Heart left ventricle (tissue), 16 donors: Measurements from ENCODE around the gene RAB17. TPM values are rescaled to one million over a fixed set of nuclear protein-coding genes. Genes with fewer than 3 reads are reported as not detected.

ENCODE experiments used
- ATAC-seq, 4 donors: fragments of 200-7000 bp; cut with Tn5 transposase; one replicate each; pipeline ENCODE4 v1.9.1; 2020 to 2022; ENCODE audit warnings: moderate library complexity in 4 of 4, mild to moderate bottlenecking in 3 of 4, moderate number of reproducible peaks in 1 of 4
- DNase-seq, 5 donors: peaks; one replicate each; pipeline ENCODE4 v3.0.0-alpha.2; 2020
- H3K27ac ChIP-seq, 12 donors: fragments of 200-600 bp; sonication (generic) in 4 of 12; one replicate each; pipeline versions ENCODE4 v1.5.0 to v1.8.0; 2016 to 2022; ENCODE audit warnings: mild to moderate bottlenecking in 2 of 12
- H3K27me3 ChIP-seq, 9 donors: fragments of 200-600 bp; sonication (generic) in 2 of 9; one replicate each; pipeline versions ENCODE4 v1.5.1 to v1.8.0; 2016 to 2022; ENCODE audit warnings: mild to moderate bottlenecking in 3 of 9
- H3K36me3 ChIP-seq, 9 donors: fragments of 200-600 bp; sonication (generic) in 2 of 9; one replicate each; pipeline versions ENCODE4 v1.5.0 to v1.8.0; 2018 to 2022; ENCODE audit warnings: mild to moderate bottlenecking in 2 of 9
- H3K4me1 ChIP-seq, 12 donors: fragments of 200-600 bp; sonication (generic) in 4 of 12; one replicate each; pipeline versions ENCODE4 v1.5.0 to v1.8.0; 2016 to 2022; ENCODE audit warnings: mild to moderate bottlenecking in 3 of 12
- H3K4me3 ChIP-seq, 12 donors: fragments of 200-600 bp; sonication (generic) in 4 of 12; one replicate each; pipeline versions ENCODE4 v1.5.0 to v1.8.0; 2017 to 2022; ENCODE audit warnings: mild to moderate bottlenecking in 9 of 12, moderate library complexity in 4 of 12
- H3K9me3 ChIP-seq, 12 donors: fragments of 200-600 bp; sonication (generic) in 4 of 12; one replicate each; pipeline versions ENCODE4 v1.5.0 to v1.8.0; 2016 to 2022; ENCODE audit warnings: mild to moderate bottlenecking in 1 of 12
- POLR2A ChIP-seq, 2 donors: fragments of 450-650 bp; IDR thresholded peaks; one replicate each; pipeline ENCODE4 v1.6.1; 2017; ENCODE audit warnings: antibody characterized with exemption in 2 of 2, mild to moderate bottlenecking in 2 of 2, moderate library complexity in 2 of 2
- WGBS, 4 donors: extraction: QIAGEN DNeasy Blood & Tissue Kit in 2 of 4; methylation state at CpG; one replicate each; pipeline versions ENCODE4 v1.1.5 to v1.1.7; 2013 to 2018; 5-methylcytosine and 5-hydroxymethylcytosine counted together
- intact Hi-C, 10 donors: fragments of 100-400 bp; cut with DNase I; formaldehyde crosslinking; loops; one replicate each; pipeline versions ENCODE4 v1.11.1 to v1.14.2; 2022
- polyA plus RNA-seq, 2 donors: library from polyadenylated mRNA; stranded (reverse); fragments of 200-250 nt; gene quantifications; one replicate each; pipeline ENCODE4 v1.2.3, GENCODE V29; 2013
- total RNA-seq, 9 donors: library from RNA; depleted of rRNA in 2 of 9; stranded (reverse); fragments of >200 nt in 2 of 9; fragmentation: NEBNext Ultra II Directional in 3 of 9; extraction: Animal tissue kit (Norgen Biotek cat#: 25700) in 3 of 9; gene quantifications; one replicate each; pipeline versions ENCODE4 v1.1.0 to v1.2.4, GENCODE V29; 2016 to 2023
- TF ChIP-seq, protein P1 (sequence below), 12 donors: fragments of 200-600 bp; sonication (generic) in 4 of 12; IDR thresholded peaks; one replicate each; pipeline versions ENCODE4 v1.5.0 to v1.8.0; 2018 to 2022; ENCODE audit warnings: antibody characterized with exemption in 12 of 12, mild to moderate bottlenecking in 5 of 12
- donor health status: ischemic (EF 13 %, LVEDD 7.1; RV severe dilation, severe dysfunction).
- donor health status: healthy with polysubstance abuse.
- donor health status: DM: no; HTN: yes; CAD: no.
- donor health status: DM: no; HTN: no; CAD: no.
- donor health status: ischemic (EF 25% LVEDD 6.9; RV normal size, moderate dysfunction).
- donor health status: ischemic (EF 25% LVEDD 5.7; RV mildly dilated, moderate dysfunction).
- donor health status: healthy.
- donor health status: DM: yes; HTN: yes; CAD: no.
- donor health status: ischemic (EF 35%, LVEDD 5.7; RV mildly dilated, moderate dysfunction).
- donor health status: nonischemic (EF 11% LVEDD 7.7; RV severe dilation, severe dysfunction).
- donor health status: DM: yes; HTN: yes; CAD: no.
- donor health status: PGD.
- donor health status: ischemic (EF 29% LVEDD 5.4; RV normal size, mild dysfunction).
- donor health status: nonischemic (EF 23%, LVEDD 6.1; RV moderate dilation, normal function).

Gene RAB17
- total and polyA plus RNA-seq, 11 donors, result 1.1 to 7.3 (median 3.7) TPM

- Histone ChIP-seq H3K4me3 (no peak overlapping the region), H3K36me3 (no peaks in the 10 kb centered on the region), H3K4me1 (peaks cover 0 to 19% (median 9%) of the 10 kb centered on the region in 12 donors), H3K9me3 (no peaks in the 10 kb centered on the region), H3K27me3 (peaks cover 0 to 2% (median 0%) of the 10 kb centered on the region in 9 donors), H3K27ac (no peak overlapping the region)
- TF ChIP-seq, protein P1, sequence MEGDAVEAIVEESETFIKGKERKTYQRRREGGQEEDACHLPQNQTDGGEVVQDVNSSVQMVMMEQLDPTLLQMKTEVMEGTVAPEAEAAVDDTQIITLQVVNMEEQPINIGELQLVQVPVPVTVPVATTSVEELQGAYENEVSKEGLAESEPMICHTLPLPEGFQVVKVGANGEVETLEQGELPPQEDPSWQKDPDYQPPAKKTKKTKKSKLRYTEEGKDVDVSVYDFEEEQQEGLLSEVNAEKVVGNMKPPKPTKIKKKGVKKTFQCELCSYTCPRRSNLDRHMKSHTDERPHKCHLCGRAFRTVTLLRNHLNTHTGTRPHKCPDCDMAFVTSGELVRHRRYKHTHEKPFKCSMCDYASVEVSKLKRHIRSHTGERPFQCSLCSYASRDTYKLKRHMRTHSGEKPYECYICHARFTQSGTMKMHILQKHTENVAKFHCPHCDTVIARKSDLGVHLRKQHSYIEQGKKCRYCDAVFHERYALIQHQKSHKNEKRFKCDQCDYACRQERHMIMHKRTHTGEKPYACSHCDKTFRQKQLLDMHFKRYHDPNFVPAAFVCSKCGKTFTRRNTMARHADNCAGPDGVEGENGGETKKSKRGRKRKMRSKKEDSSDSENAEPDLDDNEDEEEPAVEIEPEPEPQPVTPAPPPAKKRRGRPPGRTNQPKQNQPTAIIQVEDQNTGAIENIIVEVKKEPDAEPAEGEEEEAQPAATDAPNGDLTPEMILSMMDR (IDR thresholded peaks at IDR 0.05), result no peak
- TF ChIP-seq POLR2A (IDR thresholded peaks at IDR 0.05), result no peak
- intact Hi-C loops, result loop anchor here in 1 of 10 donors (5.0 kb wide), 1 partner anchor 164 kb away; no protein-coding TSS in a partner anchor
- no peak for ATAC-seq
- WGBS, 4 donors, result 88 to 95% (median 93%) methylated on average over 9 of the region's 9 CpGs
- DNase-seq, result peak in 1 of 5 donors; percentile 6
Observed at GRCh38 chr2:237588044-237588696, 2.4 kb downstream of the RAB17 start.

GRCh38 chr2:237585590-237586221, 4.8 kb downstream of the RAB17 start:
- Histone ChIP-seq H3K4me1 (peaks cover 0 to 32% (median 22%) of the 10 kb centered on the region in 12 donors), H3K36me3 (no peaks in the 10 kb centered on the region), H3K9me3 (no peaks in the 10 kb centered on the region), H3K27me3 (peaks cover 0 to 2% (median 0%) of the 10 kb centered on the region in 9 donors), H3K27ac (no peak overlapping the region), H3K4me3 (no peak overlapping the region)
- intact Hi-C loops, result loop anchor here in 1 of 10 donors (5.0 kb wide), 1 partner anchor 167 kb away; no protein-coding TSS in a partner anchor
- ATAC-seq (no peak), DNase-seq (peak in 1 of 5 donors; percentile 37)
- 81 to 89% (median 89%) methylated on average over 12 to 15 of the region's 15 CpGs for WGBS, 4 donors
- TF ChIP-seq POLR2A (IDR thresholded peaks at IDR 0.05), result no peak
- TF ChIP-seq, protein P1 (IDR thresholded peaks at IDR 0.05), result no peak

DNA sequence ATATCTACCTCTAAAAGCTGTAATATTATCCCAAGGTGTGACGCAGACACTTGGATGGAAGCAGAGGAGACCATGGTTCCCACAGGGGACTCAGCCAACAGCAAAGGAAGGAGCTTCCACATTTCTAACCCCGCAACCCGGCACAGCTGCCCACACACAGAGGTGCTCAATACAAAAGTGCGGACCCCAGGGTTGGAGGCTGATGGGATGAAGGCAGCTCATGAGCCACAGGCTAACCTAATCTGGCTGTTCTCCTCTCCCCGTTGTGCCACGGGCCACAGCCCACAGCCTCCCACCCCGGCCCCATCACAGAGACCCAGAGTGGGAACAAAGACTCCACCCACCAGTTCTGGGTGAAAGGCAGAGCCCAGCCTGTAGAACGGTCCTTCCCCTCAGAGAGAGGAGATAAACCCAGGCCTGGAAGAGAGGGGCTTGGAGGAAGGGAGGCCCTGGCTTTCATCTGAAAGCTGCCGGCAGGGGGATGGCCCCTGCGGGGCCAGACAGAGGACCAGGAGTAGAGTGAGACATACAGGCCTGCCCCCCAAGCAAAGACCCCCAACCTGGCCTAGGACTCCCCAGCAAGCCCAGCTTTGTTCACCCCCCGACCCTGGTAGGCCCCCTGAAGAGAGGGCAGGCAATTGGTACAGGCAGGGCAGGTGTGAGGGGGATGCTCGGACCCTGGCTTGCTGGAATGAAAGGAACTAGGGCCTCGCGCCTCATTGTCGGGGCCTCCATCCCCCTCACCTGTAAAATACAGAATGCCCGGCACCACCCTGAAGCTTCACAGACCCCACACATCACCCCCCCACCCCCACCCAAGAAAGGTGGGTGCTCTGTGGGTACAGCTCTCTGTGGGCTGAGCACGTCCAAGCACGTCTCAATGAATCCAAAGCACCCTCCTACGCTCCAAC, 6.9 kb downstream of the RAB17 start:
- ATAC-seq (no peak), DNase-seq (peak in 1 of 5 donors; percentile 33)
- TF ChIP-seq, protein P1 (IDR thresholded peaks at IDR 0.05), result no peak
- no peak for TF ChIP-seq POLR2A (IDR thresholded peaks at IDR 0.05)
- H3K9me3 ChIP-seq, result no peaks in the 10 kb centered on the region
- H3K27me3 ChIP-seq, result no peaks in the 10 kb centered on the region
- intact Hi-C loops, result loop anchor here in 7 of 10 donors (2.0 to 5.0 kb wide), 7 partner anchors 79 to 164 kb away; no protein-coding TSS in a partner anchor
- H3K27ac ChIP-seq, result peak overlapping the region in 1 of 12 donors; percentile 16
- no peak overlapping the region for H3K4me3 ChIP-seq
- peaks cover 0 to 27% (median 17%) of the 10 kb centered on the region in 12 donors for H3K4me1 ChIP-seq
- WGBS, 4 donors, result 82 to 89% (median 87%) methylated on average over 13 to 19 of the region's 19 CpGs
- H3K36me3 ChIP-seq, result no peaks in the 10 kb centered on the region
